GM12878 (cell line): Measurements from ENCODE around the gene C2. TPM values are rescaled to one million over a fixed set of nuclear protein-coding genes. Genes with fewer than 3 reads are reported as not detected.

ENCODE experiments used
- ATAC-seq: fragments of 200-7000 bp; cut with Tn5 transposase; 3 replicates; pipeline ENCODE4 v1.9.1; 2020; ENCODE audit warnings: mild to moderate bottlenecking, moderate library complexity
- BruUV-seq: library from RNA; stranded (reverse); fragments of 400-500 nt; replicated peaks from 2 replicates; lab custom pipeline; 2021; lab: Mats Ljungman, UMichigan
- CTCF ChIA-PET: fragments of 300-600 bp; sonication (Branson Sonifier 250); formaldehyde crosslinking; extraction: SDS; loops from one replicate; lab custom pipeline; 2021; ENCODE audit warnings: inconsistent platforms; lab: Yijun Ruan, JAX
- POLR2A ChIA-PET: fragments of 350-600 bp; formaldehyde crosslinking; extraction: SDS; loops from one replicate; lab custom pipeline; 2021; ENCODE audit warnings: inconsistent platforms; lab: Charles Lee
- RAD21 ChIA-PET: fragments of 300-600 bp; sonication (Branson Sonifier 250); formaldehyde crosslinking; loops from one replicate; lab custom pipeline; 2023; ENCODE audit warnings: antibody characterized with exemption; ENCODE audit not compliant: unreplicated experiment; lab: Charles Lee
- SMC1A ChIA-PET: fragments of 300-600 bp; sonication (Branson Sonifier 250); formaldehyde crosslinking; loops from one replicate; lab custom pipeline; 2023; ENCODE audit not compliant: unreplicated experiment, uncharacterized antibody; lab: Charles Lee
- DNase-seq: peaks from one replicate; pipeline ENCODE4 v3.0.0-alpha.2; 2011; ENCODE audit warnings: low read depth, low spot score
- FAIRE-seq: peaks from 3 replicates; lab custom pipeline; 2011; peaks lifted over from hg19 to GRCh38; lab: Jason Lieb, UNC
- H2AFZ ChIP-seq: 2 replicates; pipeline ENCODE4 v1.6.0; 2011; ENCODE audit warnings: low read depth, low read length, control low read depth; ENCODE audit not compliant: control insufficient read depth
- H3K27ac ChIP-seq: 2 replicates; pipeline ENCODE4 v1.5.1; 2011; ENCODE audit warnings: control low read depth; ENCODE audit not compliant: control insufficient read depth, insufficient read depth
- H3K27me3 ChIP-seq, 2 experiments: replicated peaks in 1 of 2; 2 replicates each; pipeline versions ENCODE4 v1.6.0 to v1.6.1; 2011; ENCODE audit warnings: low read length in 1 of 2; ENCODE audit not compliant: control insufficient read depth in 2 of 2, insufficient read depth in 2 of 2
- H3K36me3 ChIP-seq, 2 experiments: 2 replicates each; pipeline ENCODE4 v1.5.1; 2011; ENCODE audit warnings: low read length in 1 of 2; ENCODE audit not compliant: control insufficient read depth in 2 of 2, insufficient read depth in 2 of 2
- H3K4me1 ChIP-seq: 2 replicates; pipeline ENCODE4 v1.6.1; 2011; ENCODE audit warnings: mild to moderate bottlenecking, low read length, moderate library complexity, mixed read lengths; ENCODE audit not compliant: control insufficient read depth, insufficient read depth
- H3K4me2 ChIP-seq: 2 replicates; pipeline ENCODE4 v1.6.0; 2011; ENCODE audit warnings: control low read depth; ENCODE audit not compliant: control insufficient read depth, insufficient read depth
- H3K4me3 ChIP-seq: fragments of 200-600 bp; sonication (generic); 2 replicates; pipeline ENCODE4 v1.5.1; 2016
- H3K79me2 ChIP-seq: 2 replicates; pipeline ENCODE4 v1.6.0; 2011; ENCODE audit warnings: low read length; ENCODE audit not compliant: control insufficient read depth, insufficient read depth
- H3K9ac ChIP-seq: 2 replicates; pipeline ENCODE4 v1.8.0; 2011; ENCODE audit warnings: low read length, control low read depth, mixed read lengths; ENCODE audit not compliant: control insufficient read depth, insufficient read depth
- H3K9me3 ChIP-seq: replicated peaks from 3 replicates; pipeline ENCODE4 v1.5.1; 2011; ENCODE audit warnings: mild to moderate bottlenecking, low read length; ENCODE audit not compliant: control insufficient read depth, insufficient read depth
- H4K20me1 ChIP-seq: 2 replicates; pipeline ENCODE4 v1.6.0; 2011; ENCODE audit not compliant: control insufficient read depth, insufficient read depth
- BCL11A ChIP-seq: IDR thresholded peaks from 2 replicates; pipeline ENCODE4 v1.6.1; 2011; ENCODE audit warnings: low read depth, low read length
- CBX3 ChIP-seq: fragments of 200-600 bp; sonication (generic); IDR thresholded peaks from 2 replicates; pipeline ENCODE4 v1.6.1; 2016; ENCODE audit warnings: low read depth, borderline replicate concordance
- CHD2 ChIP-seq: IDR thresholded peaks from 2 replicates; pipeline ENCODE4 v1.6.1; 2011; ENCODE audit warnings: low read depth, low read length, improper control_type of control experiment, borderline replicate concordance
- CREB1 ChIP-seq: IDR thresholded peaks from 2 replicates; pipeline ENCODE4 v1.6.1; 2012; ENCODE audit warnings: low read depth, mild to moderate bottlenecking, inconsistent platforms
- E2F4 ChIP-seq: IDR thresholded peaks from 2 replicates; pipeline ENCODE4 v1.6.1; 2012; ENCODE audit warnings: low read depth, low read length, improper control_type of control experiment
- E4F1 ChIP-seq: fragments of 450-650 bp; IDR thresholded peaks from 2 replicates; pipeline ENCODE4 v1.6.1; 2018; ENCODE audit warnings: borderline replicate concordance, mild to moderate bottlenecking; ENCODE audit not compliant: partially characterized antibody
- JUNB ChIP-seq: IDR thresholded peaks from 2 replicates; pipeline ENCODE4 v1.6.1; 2016; ENCODE audit warnings: antibody characterized with exemption, mild to moderate bottlenecking
- MTA3 ChIP-seq: IDR thresholded peaks from 2 replicates; pipeline ENCODE4 v1.6.1; 2012; ENCODE audit warnings: low read length, inconsistent platforms, borderline replicate concordance
- NFIC ChIP-seq: IDR thresholded peaks from 2 replicates; pipeline ENCODE4 v1.6.1; 2012; ENCODE audit warnings: low read depth, mild to moderate bottlenecking, inconsistent platforms, low read length, moderate library complexity
- PAX5 ChIP-seq: IDR thresholded peaks from 2 replicates; pipeline ENCODE4 v1.6.1; 2011; ENCODE audit warnings: low read depth, low read length, borderline replicate concordance
- PBX3 ChIP-seq: IDR thresholded peaks from 2 replicates; pipeline ENCODE4 v1.6.1; 2011; ENCODE audit warnings: mild to moderate bottlenecking, low read depth, low read length, moderate library complexity; ENCODE audit not compliant: insufficient replicate concordance
- PML ChIP-seq: IDR thresholded peaks from 2 replicates; pipeline ENCODE4 v1.6.1; 2012; ENCODE audit warnings: low read length, inconsistent platforms
- POU2F2 ChIP-seq: IDR thresholded peaks from 3 replicates; pipeline ENCODE4 v1.6.1; 2011; ENCODE audit warnings: low read depth, mild to moderate bottlenecking, low read length, borderline replicate concordance
- SMARCA5 ChIP-seq: fragments of 450-650 bp; IDR thresholded peaks from 2 replicates; pipeline ENCODE4 v1.6.1; 2017; ENCODE audit warnings: mild to moderate bottlenecking
- SREBF1 ChIP-seq: IDR thresholded peaks from 2 replicates; pipeline ENCODE4 v1.6.1; 2012; ENCODE audit warnings: mild to moderate bottlenecking, low read length
- WGBS: methylation state at CpG from one replicate; pipeline ENCODE4 v1.1.6; 2016; ENCODE audit warnings: low lambda C conversion rate; ENCODE audit not compliant: insufficient replicate concordance, insufficient coverage; ENCODE audit errors: missing lambda C conversion rate; 5-methylcytosine and 5-hydroxymethylcytosine counted together
- in situ Hi-C: fragments of 300-500 bp; cut with MboI; formaldehyde crosslinking; loops from 9 replicates; pipeline ENCODE4 v1.14.3; 2018; ENCODE audit warnings: mixed read lengths
- intact Hi-C: fragments of 100-400 bp; cut with micrococcal nuclease; formaldehyde crosslinking; loops from one replicate; pipeline ENCODE4 v1.14.2; 2022; ENCODE audit not compliant: unreplicated experiment
- polyA plus RNA-seq, 11 experiments: library from polyadenylated mRNA; depleted of rRNA in 4 of 11; unstranded in 6 of 11; stranded (reverse) in 5 of 11; fragments of >200 nt; fragmentation: Nextera tagmentation in 4 of 11; fragmentation: Illumina TruSeq in 1 of 11; extraction: Ambion mirVana in 4 of 11; extraction: Trizol in 1 of 11; gene quantifications; 1 replicate in 1 of 11; 2 replicates in 10 of 11; pipeline versions ENCODE4 v1.2.1 to v1.2.3, GENCODE V29; 2011 to 2016; ENCODE audit warnings: inconsistent platforms in 2 of 11, missing spikeins in 2 of 11, low read depth in 1 of 11
- total RNA-seq, 4 experiments: library from RNA; depleted of rRNA in 3 of 4; stranded (reverse); fragments of >200 nt in 3 of 4; fragmentation: Illumina TruSeq in 1 of 4; extraction: Trizol in 1 of 4; gene quantifications; 2 replicates each; pipeline versions ENCODE4 v1.2.1 to v1.2.3, GENCODE V29; 2013 to 2021
- TF ChIP-seq, protein P1 (sequence below): IDR thresholded peaks from 2 replicates; pipeline ENCODE4 v1.6.1; 2011; ENCODE audit warnings: borderline replicate concordance, low read depth, mild to moderate bottlenecking, moderate library complexity, mixed read lengths, low read length; ENCODE audit not compliant: insufficient read depth; ENCODE audit errors: extremely low read length
- TF ChIP-seq, protein P2 (sequence below): fragments of 150-350 bp; IDR thresholded peaks from 2 replicates; pipeline ENCODE4 v1.6.1; 2014; ENCODE audit warnings: mild to moderate bottlenecking, low read depth, low read length

The C2 gene
- total and polyA plus RNA-seq, 10 of the 15 experiments (the other 5 are each of a cell fraction or from before 2014, with no cell fraction given), result 0.06 to 0.97 (median 0.21) TPM; not detected in 5

GRCh38 chr6:31908791-31909190 is 18.7 kb upstream of the C2 start:
- SMC1A ChIA-PET, result no interaction called here
- Histone ChIP-seq H4K20me1 (no peaks in the 10 kb centered on the region), H3K36me3 (no peaks in the 10 kb centered on the region), H3K27ac (no peak overlapping the region), H3K9me3 (no peaks in the 10 kb centered on the region), H3K79me2 (no peaks in the 10 kb centered on the region), H3K4me2 (peak overlapping the region; percentile 59; the same call in 1 of the 2 replicates), H3K27me3 (no peaks in the 10 kb centered on the region), H3K9ac (no peak overlapping the region), H3K4me1 (peaks cover 25% of the 10 kb centered on the region), H2AFZ (no peak overlapping the region), H3K4me3 (no peak overlapping the region)
- CTCF ChIA-PET, result interaction anchor here (0.6 to 1.1 kb wide), 2 partner anchors 15 to 25 kb away, joined by 4 to 8 read pairs; no protein-coding TSS in a partner anchor
- DNase-seq, result peak; percentile 68
- in situ Hi-C loops (no loop called here), intact Hi-C loops (loop anchor here (10.0 kb wide), 1 partner anchor 364 kb away; the partner anchor contains the start of genes ATP6V1G2, DDX39B and NFKBIL1)
- peak; percentile 95 for ATAC-seq
- POLR2A ChIA-PET, result interaction anchor here (0.6 to 0.8 kb wide), 3 partner anchors 79 to 678 kb away, joined by 3 to 4 read pairs (median 4); no protein-coding TSS in a partner anchor
- WGBS, result 0% methylated on average over 4 of the region's 4 CpGs
- FAIRE-seq, result peak; percentile 92
- no TSS peak for BruUV-seq
- RAD21 ChIA-PET, result no interaction called here
- TF ChIP-seq JUNB (peak; percentile 94), PML (no peak), CREB1 (no peak), CBX3 (no peak), POU2F2 (peak; percentile 71; the same call in 1 of the 3 replicates), MTA3 (peak; percentile 75; the same call in 1 of the 2 replicates), E4F1 (no peak), SMARCA5 (no peak), E2F4 (no peak), CHD2 (no peak), PBX3 (no peak), PAX5 (peak; percentile 54; the same call in 1 of the 2 replicates), SREBF1 (0 out of 2 replicates have a peak, but pooled peaks have one; percentile 18), BCL11A (no peak), NFIC (peak; percentile 68)
- TF ChIP-seq, protein P1, sequence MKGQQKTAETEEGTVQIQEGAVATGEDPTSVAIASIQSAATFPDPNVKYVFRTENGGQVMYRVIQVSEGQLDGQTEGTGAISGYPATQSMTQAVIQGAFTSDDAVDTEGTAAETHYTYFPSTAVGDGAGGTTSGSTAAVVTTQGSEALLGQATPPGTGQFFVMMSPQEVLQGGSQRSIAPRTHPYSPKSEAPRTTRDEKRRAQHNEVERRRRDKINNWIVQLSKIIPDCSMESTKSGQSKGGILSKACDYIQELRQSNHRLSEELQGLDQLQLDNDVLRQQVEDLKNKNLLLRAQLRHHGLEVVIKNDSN, result no peak
- TF ChIP-seq, protein P2, sequence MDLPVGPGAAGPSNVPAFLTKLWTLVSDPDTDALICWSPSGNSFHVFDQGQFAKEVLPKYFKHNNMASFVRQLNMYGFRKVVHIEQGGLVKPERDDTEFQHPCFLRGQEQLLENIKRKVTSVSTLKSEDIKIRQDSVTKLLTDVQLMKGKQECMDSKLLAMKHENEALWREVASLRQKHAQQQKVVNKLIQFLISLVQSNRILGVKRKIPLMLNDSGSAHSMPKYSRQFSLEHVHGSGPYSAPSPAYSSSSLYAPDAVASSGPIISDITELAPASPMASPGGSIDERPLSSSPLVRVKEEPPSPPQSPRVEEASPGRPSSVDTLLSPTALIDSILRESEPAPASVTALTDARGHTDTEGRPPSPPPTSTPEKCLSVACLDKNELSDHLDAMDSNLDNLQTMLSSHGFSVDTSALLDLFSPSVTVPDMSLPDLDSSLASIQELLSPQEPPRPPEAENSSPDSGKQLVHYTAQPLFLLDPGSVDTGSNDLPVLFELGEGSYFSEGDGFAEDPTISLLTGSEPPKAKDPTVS, result no peak
